Keratinocyte (primary cell): ENCODE data around the gene PDE3A. TPM values are rescaled to one million over a fixed set of nuclear protein-coding genes. Genes with fewer than 3 reads are reported as not detected.

ENCODE experiments used
- DNase-seq: peaks from one replicate; pipeline ENCODE4 v3.0.0-alpha.2; 2011; ENCODE audit warnings: low read depth, missing footprints, low spot score
- FAIRE-seq: peaks from 2 replicates; lab custom pipeline; 2011; peaks lifted over from hg19 to GRCh38; lab: Jason Lieb, UNC
- H2AFZ ChIP-seq: 2 replicates; pipeline ENCODE4 v1.6.0; 2012; ENCODE audit warnings: low read length, control low read depth, inconsistent platforms; ENCODE audit not compliant: control insufficient read depth
- H3K27ac ChIP-seq: 2 replicates; pipeline ENCODE4 v1.5.1; 2011; ENCODE audit warnings: low read length; ENCODE audit not compliant: control insufficient read depth, insufficient read depth
- H3K27me3 ChIP-seq: 3 replicates; pipeline ENCODE4 v1.6.0; 2011; ENCODE audit warnings: low read length; ENCODE audit not compliant: control insufficient read depth, insufficient read depth; ENCODE audit errors: extremely low read depth
- H3K36me3 ChIP-seq, 2 experiments: 2 replicates in 1 of 2; 3 replicates in 1 of 2; pipeline ENCODE4 v1.5.1; 2011; ENCODE audit warnings: low read length in 2 of 2, mild to moderate bottlenecking in 1 of 2; ENCODE audit not compliant: control insufficient read depth in 2 of 2, insufficient read depth in 2 of 2; ENCODE audit errors: extremely low read depth in 1 of 2
- H3K4me1 ChIP-seq: 3 replicates; pipeline ENCODE4 v1.5.1; 2011; ENCODE audit warnings: low read length; ENCODE audit not compliant: control insufficient read depth, insufficient read depth; ENCODE audit errors: extremely low read depth
- H3K4me2 ChIP-seq: 3 replicates; pipeline ENCODE4 v1.6.0; 2011; ENCODE audit warnings: low read depth, low read length; ENCODE audit not compliant: control insufficient read depth, insufficient read depth; ENCODE audit errors: extremely low read depth
- H3K4me3 ChIP-seq, 3 experiments: fragments of 200-600 bp in 1 of 3; sonication (generic) in 1 of 3; 2 replicates in 2 of 3; 3 replicates in 1 of 3; pipeline ENCODE4 v1.5.1; 2011 to 2016; ENCODE audit warnings: low read length in 3 of 3, mild to moderate bottlenecking in 3 of 3, control low read depth in 2 of 3, inconsistent platforms in 1 of 3, low read depth in 1 of 3, mixed read lengths in 1 of 3, mixed run types in 1 of 3, moderate library complexity in 1 of 3; ENCODE audit not compliant: control insufficient read depth in 2 of 3, insufficient read depth in 2 of 3; ENCODE audit errors: extremely low read depth in 1 of 3
- H3K79me2 ChIP-seq: 2 replicates; pipeline ENCODE4 v1.6.0; 2012; ENCODE audit warnings: low read length; ENCODE audit not compliant: control insufficient read depth, insufficient read depth
- H3K9ac ChIP-seq: 3 replicates; pipeline ENCODE4 v1.6.0; 2011; ENCODE audit warnings: low read length; ENCODE audit not compliant: control insufficient read depth, insufficient read depth; ENCODE audit errors: extremely low read depth
- H3K9me1 ChIP-seq: 3 replicates; pipeline ENCODE4 v1.6.0; 2011; ENCODE audit warnings: low read length; ENCODE audit not compliant: control insufficient read depth, insufficient read depth; ENCODE audit errors: extremely low read depth
- H3K9me3 ChIP-seq: 2 replicates; pipeline ENCODE4 v1.5.1; 2012; ENCODE audit warnings: low read depth, low read length; ENCODE audit not compliant: control insufficient read depth
- H4K20me1 ChIP-seq: 3 replicates; pipeline ENCODE4 v1.6.0; 2011; ENCODE audit warnings: low read length; ENCODE audit not compliant: control insufficient read depth, insufficient read depth; ENCODE audit errors: extremely low read depth
- CTCF ChIP-seq, 3 experiments: IDR thresholded peaks in 1 of 3; conservative IDR thresholded peaks in 1 of 3; optimal IDR thresholded peaks in 1 of 3; 2 replicates in 2 of 3; 3 replicates in 1 of 3; pipeline versions ENCODE3 to v1.5.1; 2011; ENCODE audit warnings: low read length in 3 of 3, mild to moderate bottlenecking in 3 of 3, moderate library complexity in 2 of 3, control low read depth in 1 of 3, inconsistent platforms in 1 of 3; ENCODE audit not compliant: insufficient read depth in 2 of 3; ENCODE audit errors: extremely low read depth in 1 of 3
- EZH2 ChIP-seq: IDR thresholded peaks from one replicate; pipeline ENCODE4 v1.6.1; 2012; ENCODE audit warnings: inconsistent platforms, mild to moderate bottlenecking, low read length, moderate library complexity
- dilution Hi-C: fragments of 300-500 bp; cut with MboI; formaldehyde crosslinking; loops from one replicate; pipeline ENCODE4 v1.7.0; 2020; ENCODE audit warnings: low sequenced_read_pairs; ENCODE audit not compliant: extremely low pct_ligation_motif_present
- polyA plus RNA-seq, 5 experiments: library from polyadenylated mRNA; depleted of rRNA in 3 of 5; stranded (reverse) in 3 of 5; stranded (forward) in 1 of 5; unstranded in 1 of 5; fragments of >200 nt; gene quantifications; 1 replicate in 1 of 5; 2 replicates in 3 of 5; 3 replicates in 1 of 5; pipeline versions ENCODE4 v1.2.1 to v1.2.3, GENCODE V29; 2011 to 2012; ENCODE audit warnings: missing spikeins in 2 of 5, low read depth in 1 of 5, low replicate concordance in 1 of 5

Gene PDE3A
- polyA plus RNA-seq, 1 donor (not counting 4 experiments of a cell fraction or from before 2014, with no cell fraction given), result 0.01 TPM

- Histone ChIP-seq H3K9me1 (no peaks in the 10 kb centered on the region), H4K20me1 (no peaks in the 10 kb centered on the region), H2AFZ (no peak overlapping the region), H3K36me3 (no peaks in the 10 kb centered on the region), H3K4me3 (no peak overlapping the region), H3K9me3 (no peaks in the 10 kb centered on the region), H3K79me2 (no peaks in the 10 kb centered on the region), H3K4me2 (no peak overlapping the region), H3K27me3 (no peaks in the 10 kb centered on the region), H3K4me1 (no peaks in the 10 kb centered on the region), H3K27ac (no peak overlapping the region), H3K9ac (no peak overlapping the region)
- DNase-seq (no peak), FAIRE-seq (no peak)
- TF ChIP-seq CTCF (optimal IDR thresholded peaks at IDR 0.05 in 1 of 3, IDR thresholded peaks at IDR 0.05 in 1 of 3, conservative IDR thresholded peaks at IDR 0.05 in 1 of 3; ENCODE audit: extremely low read depth in 1 of 3, insufficient read depth in 2 of 3, low read length in 3 of 3) (no peak), EZH2 (no peak)
- dilution Hi-C loops, result no loop called here
These were observed 152.2 kb downstream of the PDE3A start for GRCh38 chr12:20520532-20520931.

- Histone ChIP-seq H2AFZ (no peak overlapping the region), H3K79me2 (no peaks in the 10 kb centered on the region), H4K20me1 (no peaks in the 10 kb centered on the region), H3K9me3 (no peaks in the 10 kb centered on the region), H3K4me1 (no peaks in the 10 kb centered on the region), H3K9me1 (no peaks in the 10 kb centered on the region), H3K4me2 (no peak overlapping the region), H3K4me3 (no peak overlapping the region), H3K27ac (no peak overlapping the region), H3K36me3 (no peaks in the 10 kb centered on the region), H3K27me3 (no peaks in the 10 kb centered on the region), H3K9ac (no peak overlapping the region)
- TF ChIP-seq EZH2 (no peak), CTCF (optimal IDR thresholded peaks at IDR 0.05 in 1 of 3, IDR thresholded peaks at IDR 0.05 in 1 of 3, conservative IDR thresholded peaks at IDR 0.05 in 1 of 3; ENCODE audit: extremely low read depth in 1 of 3, insufficient read depth in 2 of 3, low read length in 3 of 3) (no peak)
- no peak for FAIRE-seq
- no peak for DNase-seq
- dilution Hi-C loops, result no loop called here
These were observed 155.3 kb downstream of the PDE3A start for GRCh38 chr12:20523658-20524057.
